ENCODE results near the gene RNASEL. TPM values are rescaled to one million over a fixed set of nuclear protein-coding genes. Genes with fewer than 3 reads are reported as not detected.

RNASEL gene
- total and polyA plus RNA-seq, 8 donors, result 10.6 to 13.7 (median 13.2) TPM

- ATAC-seq (peak; percentile 60), DNase-seq (peak; percentile 63 to 86 (median 80))
- no peaks in the 10 kb centered on the region for H3K9me3 ChIP-seq
- H3K4me3 ChIP-seq, result peak overlapping the region in 1 of 2 donors; percentile 44
- TF ChIP-seq, protein P1, sequence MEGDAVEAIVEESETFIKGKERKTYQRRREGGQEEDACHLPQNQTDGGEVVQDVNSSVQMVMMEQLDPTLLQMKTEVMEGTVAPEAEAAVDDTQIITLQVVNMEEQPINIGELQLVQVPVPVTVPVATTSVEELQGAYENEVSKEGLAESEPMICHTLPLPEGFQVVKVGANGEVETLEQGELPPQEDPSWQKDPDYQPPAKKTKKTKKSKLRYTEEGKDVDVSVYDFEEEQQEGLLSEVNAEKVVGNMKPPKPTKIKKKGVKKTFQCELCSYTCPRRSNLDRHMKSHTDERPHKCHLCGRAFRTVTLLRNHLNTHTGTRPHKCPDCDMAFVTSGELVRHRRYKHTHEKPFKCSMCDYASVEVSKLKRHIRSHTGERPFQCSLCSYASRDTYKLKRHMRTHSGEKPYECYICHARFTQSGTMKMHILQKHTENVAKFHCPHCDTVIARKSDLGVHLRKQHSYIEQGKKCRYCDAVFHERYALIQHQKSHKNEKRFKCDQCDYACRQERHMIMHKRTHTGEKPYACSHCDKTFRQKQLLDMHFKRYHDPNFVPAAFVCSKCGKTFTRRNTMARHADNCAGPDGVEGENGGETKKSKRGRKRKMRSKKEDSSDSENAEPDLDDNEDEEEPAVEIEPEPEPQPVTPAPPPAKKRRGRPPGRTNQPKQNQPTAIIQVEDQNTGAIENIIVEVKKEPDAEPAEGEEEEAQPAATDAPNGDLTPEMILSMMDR (IDR thresholded peaks at IDR 0.05), result no peak
- H3K4me1 ChIP-seq, result peaks cover 19 to 41% of the 10 kb centered on the region in 2 donors
- peak overlapping the region in 1 of 2 donors; percentile 92 for H3K27ac ChIP-seq
- no peaks in the 10 kb centered on the region for H3K36me3 ChIP-seq
- peaks cover 0 to 50% of the 10 kb centered on the region in 2 donors for H3K27me3 ChIP-seq
- intact Hi-C loops (cut with DNase I), result no loop called here
Measured at GRCh38 chr1:182616130-182617013, 27.3 kb upstream of the RNASEL start.

DNA sequence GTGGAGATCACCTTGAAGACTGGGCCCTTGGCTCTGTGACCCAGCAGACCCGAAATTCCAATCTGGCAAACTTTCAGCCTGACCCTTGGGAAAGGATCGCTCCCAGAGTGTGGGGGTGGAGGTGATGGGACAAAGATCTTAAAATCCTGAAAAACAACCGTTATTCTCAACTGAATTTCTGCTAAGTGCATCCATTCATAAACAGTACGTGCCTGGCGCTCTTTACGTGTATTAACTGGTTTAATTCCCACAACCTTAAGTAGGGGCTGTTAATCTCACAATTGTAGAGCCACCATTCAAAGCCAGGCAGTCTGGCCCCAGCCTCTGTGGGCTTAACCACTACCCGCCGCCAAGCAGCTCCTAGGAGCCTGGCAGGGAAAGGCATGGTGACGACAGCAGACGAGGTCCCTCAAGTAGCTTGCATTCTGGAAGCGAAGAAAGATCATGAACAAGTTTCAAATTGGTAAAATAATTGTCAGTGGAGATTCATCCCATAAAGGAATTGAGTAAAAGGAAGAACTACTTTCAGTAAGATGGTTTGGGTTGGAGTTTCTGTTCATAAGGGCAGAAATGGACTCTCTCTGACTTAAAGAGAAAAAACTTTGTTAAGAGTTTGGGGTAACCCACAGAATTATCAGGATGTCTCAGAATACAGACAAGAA, 26.5 kb upstream of the RNASEL start:
- Histone ChIP-seq H3K9me3 (no peaks in the 10 kb centered on the region), H3K27ac (peak overlapping the region; percentile 91 to 92), H3K36me3 (no peaks in the 10 kb centered on the region), H3K4me3 (peak overlapping the region; percentile 43 to 44), H3K4me1 (peaks cover 19 to 41% of the 10 kb centered on the region in 2 donors), H3K27me3 (peaks cover 0 to 50% of the 10 kb centered on the region in 2 donors)
- TF ChIP-seq, protein P1 (IDR thresholded peaks at IDR 0.05), result no peak
- ATAC-seq, result peak; percentile 57
- peak in 2 of 4 donors; percentile 54 to 72 for DNase-seq
- intact Hi-C loops (cut with DNase I), result no loop called here

DNA sequence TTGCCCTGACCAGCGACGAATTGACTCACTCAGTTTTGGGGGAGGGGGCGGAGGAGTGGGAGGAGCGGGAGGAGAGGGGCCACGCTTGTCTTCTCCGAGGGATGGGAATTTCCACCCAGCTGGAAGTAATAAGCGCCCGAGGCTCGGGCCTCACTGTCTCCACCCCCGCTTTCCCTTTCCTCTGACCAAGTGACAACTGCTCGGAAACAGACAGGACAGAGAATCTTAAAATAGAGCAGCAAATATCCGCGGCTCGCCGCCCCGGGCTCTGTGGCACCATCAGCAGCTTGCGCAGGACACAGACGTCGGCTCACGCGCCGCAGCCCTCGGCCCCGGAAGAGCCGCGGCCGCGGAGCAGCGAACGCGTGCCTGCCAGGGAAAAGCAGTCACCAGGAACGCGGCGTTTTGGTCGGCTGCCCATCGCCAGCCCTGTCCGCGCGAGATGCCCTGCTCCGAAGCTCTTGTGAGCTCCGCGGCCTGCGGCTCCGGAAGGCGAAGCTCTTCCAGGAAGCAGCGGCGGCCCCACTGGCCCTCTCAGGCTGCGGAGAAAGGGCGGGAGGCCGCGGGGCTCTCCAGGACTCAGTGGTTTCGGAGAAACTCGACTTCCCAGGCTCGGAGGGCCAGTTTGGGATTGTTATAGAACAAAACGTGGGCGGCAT, 25.9 kb upstream of the RNASEL start:
- peak overlapping the region; percentile 43 to 44 for H3K4me3 ChIP-seq
- peak overlapping the region; percentile 91 to 92 for H3K27ac ChIP-seq
- ATAC-seq (peak; percentile 74), DNase-seq (peak; percentile 72 to 91 (median 83))
- peaks cover 0 to 50% of the 10 kb centered on the region in 2 donors for H3K27me3 ChIP-seq
- no peaks in the 10 kb centered on the region for H3K36me3 ChIP-seq
- H3K4me1 ChIP-seq, result peaks cover 19 to 41% of the 10 kb centered on the region in 2 donors
- TF ChIP-seq, protein P1 (IDR thresholded peaks at IDR 0.05), result no peak
- intact Hi-C loops (cut with DNase I), result no loop called here
- H3K9me3 ChIP-seq, result no peaks in the 10 kb centered on the region

- H3K36me3 ChIP-seq, result no peaks in the 10 kb centered on the region
- intact Hi-C loops (cut with DNase I), result no loop called here
- DNase-seq, result no peak
- peaks cover 19 to 48% of the 10 kb centered on the region in 2 donors for H3K4me1 ChIP-seq
- no peak for ATAC-seq
- no peak overlapping the region for H3K4me3 ChIP-seq
- no peaks in the 10 kb centered on the region for H3K9me3 ChIP-seq
- H3K27ac ChIP-seq, result no peak overlapping the region
- H3K27me3 ChIP-seq, result peaks cover 0 to 38% of the 10 kb centered on the region in 2 donors
- TF ChIP-seq, protein P1 (IDR thresholded peaks at IDR 0.05), result no peak
Measured at GRCh38 chr1:182611787-182612186, 22.7 kb upstream of the RNASEL start.

Data from left lung (tissue), 10 donors.